ENCODE results near the gene SLITRK3.

SLITRK3 gene

GRCh38 chr3:165193366-165194254 lies 2.6 kb downstream of the SLITRK3 start:
- no peak for TF ChIP-seq CTCF (IDR thresholded peaks at IDR 0.05; ENCODE audit: low read depth, low read length, missing control alignments)
- DNase-seq (ENCODE audit: low read depth), result no peak
- H3K4me3 ChIP-seq (ENCODE audit: low read depth, low read length), result peak overlapping the region; percentile 34
- in situ Hi-C loops (cut with HindIII; ENCODE audit: low sequenced_read_pairs), result no loop called here

GRCh38 chr3:165192610-165193192 lies 3.5 kb downstream of the SLITRK3 start:
- DNase-seq (ENCODE audit: low read depth), result no peak
- in situ Hi-C loops (cut with HindIII; ENCODE audit: low sequenced_read_pairs), result no loop called here
- peak overlapping the region; percentile 34 for H3K4me3 ChIP-seq (ENCODE audit: low read depth, low read length)
- no peak for TF ChIP-seq CTCF (IDR thresholded peaks at IDR 0.05; ENCODE audit: low read depth, low read length, missing control alignments)

DNA sequence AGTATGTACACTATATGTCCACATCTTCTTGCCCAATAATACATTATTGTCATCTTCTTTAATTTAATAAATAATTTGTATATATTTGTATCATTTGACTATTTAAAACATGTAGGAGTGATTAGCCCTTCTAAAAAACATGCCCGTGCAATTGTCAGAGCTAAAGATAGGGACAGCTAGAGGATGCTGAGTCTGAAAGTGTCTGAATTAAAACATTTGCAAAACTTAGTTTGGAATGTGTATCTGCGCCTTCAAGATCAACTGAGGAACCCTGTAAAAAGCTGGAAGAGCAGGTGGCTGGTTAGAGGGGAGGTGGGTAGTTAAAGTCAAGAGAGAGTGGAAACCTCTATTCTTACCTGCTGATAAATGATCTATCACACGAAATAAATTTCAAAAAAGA lies 4.7 kb downstream of the SLITRK3 start:
- in situ Hi-C loops (cut with HindIII; ENCODE audit: low sequenced_read_pairs), result no loop called here
- DNase-seq (ENCODE audit: low read depth), result no peak
- no peak for TF ChIP-seq CTCF (IDR thresholded peaks at IDR 0.05; ENCODE audit: low read depth, low read length, missing control alignments)
- no peak overlapping the region for H3K4me3 ChIP-seq (ENCODE audit: low read depth, low read length)

DNA sequence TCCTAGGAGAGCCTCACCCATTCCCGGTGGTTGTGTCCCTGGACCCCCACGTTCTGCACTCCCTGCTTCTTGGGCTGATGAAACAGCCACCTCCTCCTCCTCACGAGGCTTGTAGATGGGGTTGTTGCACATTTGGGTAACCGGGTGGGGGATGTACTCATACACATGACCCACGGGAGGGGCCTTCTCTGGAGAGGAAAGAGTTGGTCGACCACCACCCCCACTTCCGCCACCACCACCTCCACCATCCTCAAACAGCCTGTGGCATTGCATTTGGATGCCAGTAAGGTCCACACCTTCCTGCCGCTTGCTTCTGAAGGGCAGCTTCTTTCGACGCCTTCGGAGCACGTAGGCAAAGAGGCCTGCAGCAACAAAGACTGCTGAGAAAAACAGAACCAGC lies 7.7 kb downstream of the SLITRK3 start:
- DNase-seq (ENCODE audit: low read depth), result no peak
- no peak overlapping the region for H3K4me3 ChIP-seq (ENCODE audit: low read depth, low read length)
- in situ Hi-C loops (cut with HindIII; ENCODE audit: low sequenced_read_pairs), result no loop called here
- no peak for TF ChIP-seq CTCF (IDR thresholded peaks at IDR 0.05; ENCODE audit: low read depth, low read length, missing control alignments)

GRCh38 chr3:165185707-165186327 lies 10.4 kb downstream of the SLITRK3 start:
- DNase-seq (ENCODE audit: low read depth), result peak; percentile 48

More at GRCh38 chr3:165185707-165186327, 10.4 kb downstream of the SLITRK3 start:
- H3K4me3 ChIP-seq (ENCODE audit: low read depth, low read length), result no peak overlapping the region
- TF ChIP-seq CTCF (IDR thresholded peaks at IDR 0.05; ENCODE audit: low read depth, low read length, missing control alignments), result peak; percentile 80
- in situ Hi-C loops (cut with HindIII; ENCODE audit: low sequenced_read_pairs), result no loop called here

Measured in astrocyte of the cerebellum (primary cell).